CD4-positive, alpha-beta T cell treated with Interleukin-17A for 4 hours (primary cell): ENCODE data around the gene AMIGO3.
"Not testable (repeated sequence)": the region's sequence is repeated elsewhere in the genome, so short reads cannot be mapped to it uniquely, and the experiment has no call there.

ENCODE experiments used
- DNase-seq: peaks from one replicate; pipeline ENCODE4 v3.0.0-alpha.2; 2020; ENCODE audit warnings: mixed read lengths

The AMIGO3 gene

GRCh38 chr3:49706456-49707112, 12.9 kb downstream of the AMIGO3 start:
- DNase-seq = no peak

- DNase-seq = no peak
Observed at GRCh38 chr3:49705390-49705960, 14.0 kb downstream of the AMIGO3 start.

- DNase-seq = no peak
Observed at GRCh38 chr3:49704629-49705028, 14.9 kb downstream of the AMIGO3 start.

GRCh38 chr3:49703956-49704355, 15.5 kb downstream of the AMIGO3 start:
- no peak for DNase-seq

GRCh38 chr3:49703443-49703927, 16.0 kb downstream of the AMIGO3 start:
- peak; percentile 73 for DNase-seq

- no peak for DNase-seq
Observed at GRCh38 chr3:49702672-49703071, 16.8 kb downstream of the AMIGO3 start.

- no peak for DNase-seq
Observed at GRCh38 chr3:49701388-49702077, 18.0 kb downstream of the AMIGO3 start.

- DNase-seq = no peak
Observed at GRCh38 chr3:49700453-49701128, 18.9 kb downstream of the AMIGO3 start.

GRCh38 chr3:49700014-49700413, 19.5 kb downstream of the AMIGO3 start:
- no peak for DNase-seq

- DNase-seq = no peak
Observed at GRCh38 chr3:49699281-49699979, 20.1 kb downstream of the AMIGO3 start.

GRCh38 chr3:49695350-49696015, 24.0 kb downstream of the AMIGO3 start:
- not testable (repeated sequence) for DNase-seq

- DNase-seq = not testable (repeated sequence)
Observed at GRCh38 chr3:49694409-49695070, 24.9 kb downstream of the AMIGO3 start.

GRCh38 chr3:49691481-49691880, 28.0 kb downstream of the AMIGO3 start:
- not testable (repeated sequence) for DNase-seq

GRCh38 chr3:49690856-49691255, 28.6 kb downstream of the AMIGO3 start:
- DNase-seq = not testable (repeated sequence)

GRCh38 chr3:49689908-49690624, 29.4 kb downstream of the AMIGO3 start:
- DNase-seq = not testable (repeated sequence)

GRCh38 chr3:49689046-49689907, 30.2 kb downstream of the AMIGO3 start, which contains the start of the genes MST1 and RNF123:
TSS of gene MST1 (minus strand) at chr3:49689474. CDS start at chr3:49688691, 783 bp downstream.
TSS of gene RNF123 (plus strand) at chr3:49689557. CDS start at chr3:49691166, 1,609 bp downstream.
- peak; percentile 94 for DNase-seq

GRCh38 chr3:49688338-49689045, 31.0 kb downstream of the AMIGO3 start:
- DNase-seq = peak; percentile 8

- DNase-seq = not testable (repeated sequence)
Observed at GRCh38 chr3:49687424-49687795, 32.1 kb downstream of the AMIGO3 start.
